Endothelial cell of umbilical vein (primary cell): Measurements from ENCODE around the gene UBE2E2. TPM values are rescaled to one million over a fixed set of nuclear protein-coding genes. Genes with fewer than 3 reads are reported as not detected.

Experiments used
- BruUV-seq: library from RNA; stranded (reverse); fragments of 400-500 nt; replicated peaks from 2 replicates; lab custom pipeline; 2021; lab: Mats Ljungman, UMichigan
- CTCF ChIA-PET: fragments of 300-600, 350-600 bp; sonication (Branson Sonifier 250); formaldehyde crosslinking; loops from one replicate; lab custom pipeline; 2021; ENCODE audit warnings: antibody characterized with exemption, inconsistent platforms; lab: Charles Lee
- POLR2A ChIA-PET: fragments of 300-600, 350-600 bp; sonication (Branson Sonifier 250); formaldehyde crosslinking; loops from one replicate; lab custom pipeline; 2021; ENCODE audit warnings: antibody characterized with exemption, inconsistent platforms; lab: Charles Lee
- DNase-seq: peaks from one replicate; pipeline ENCODE4 v3.0.0-alpha.2; 2011; ENCODE audit warnings: low read depth, low spot score
- FAIRE-seq: peaks from 2 replicates; lab custom pipeline; 2011; peaks lifted over from hg19 to GRCh38; lab: Jason Lieb, UNC
- H2AFZ ChIP-seq: 2 replicates; pipeline ENCODE4 v1.6.0; 2012; ENCODE audit warnings: low read depth, low read length, control low read depth, inconsistent platforms
- H3K27ac ChIP-seq: 2 replicates; pipeline ENCODE4 v1.5.1; 2011; ENCODE audit warnings: low read depth, mild to moderate bottlenecking, control low read depth, low read length, moderate library complexity; ENCODE audit not compliant: insufficient read depth
- H3K27me3 ChIP-seq, 2 experiments: 2 replicates each; pipeline versions ENCODE4 v1.6.0 to v1.6.1; 2011; ENCODE audit warnings: low read length in 2 of 2, mixed read lengths in 1 of 2; ENCODE audit not compliant: control insufficient read depth in 2 of 2, insufficient read depth in 2 of 2
- H3K36me3 ChIP-seq, 2 experiments: 2 replicates in 1 of 2; 3 replicates in 1 of 2; pipeline ENCODE4 v1.5.1; 2011; ENCODE audit warnings: low read length in 2 of 2, mild to moderate bottlenecking in 1 of 2, moderate library complexity in 1 of 2; ENCODE audit not compliant: control insufficient read depth in 2 of 2, insufficient read depth in 2 of 2; ENCODE audit errors: extremely low read depth in 1 of 2
- H3K4me1 ChIP-seq: 3 replicates; pipeline ENCODE4 v1.5.1; 2011; ENCODE audit warnings: mild to moderate bottlenecking, low read length; ENCODE audit not compliant: control insufficient read depth, insufficient read depth; ENCODE audit errors: extremely low read depth
- H3K4me2 ChIP-seq: 2 replicates; pipeline ENCODE4 v1.6.1; 2011; ENCODE audit warnings: low read length, control low read depth, mixed read lengths; ENCODE audit not compliant: insufficient read depth
- H3K4me3 ChIP-seq, 3 experiments: fragments of 200-600 bp in 1 of 3; sonication (generic), shearing (Covaris generic) in 1 of 3; replicated peaks in 1 of 3; 2 replicates each; pipeline ENCODE4 v1.5.1; 2011 to 2016; ENCODE audit warnings: control low read depth in 3 of 3, low read length in 3 of 3, mild to moderate bottlenecking in 2 of 3, inconsistent platforms in 1 of 3, low read depth in 1 of 3, moderate library complexity in 1 of 3; ENCODE audit not compliant: insufficient read depth in 1 of 3
- H3K79me2 ChIP-seq: 2 replicates; pipeline ENCODE4 v1.6.0; 2012; ENCODE audit warnings: low read length, inconsistent platforms; ENCODE audit not compliant: control insufficient read depth, insufficient read depth
- H3K9ac ChIP-seq: replicated peaks from 2 replicates; pipeline ENCODE3; 2011; ENCODE audit warnings: low read length, control low read depth; ENCODE audit not compliant: insufficient read depth; ENCODE audit errors: extremely low read depth
- H3K9me1 ChIP-seq: replicated peaks from 3 replicates; pipeline ENCODE4 v1.6.0; 2011; ENCODE audit warnings: mild to moderate bottlenecking, low read length; ENCODE audit not compliant: control insufficient read depth, insufficient read depth; ENCODE audit errors: extremely low read depth
- H3K9me3 ChIP-seq: replicated peaks from 2 replicates; pipeline ENCODE4 v1.5.1; 2012; ENCODE audit warnings: low read length, inconsistent platforms; ENCODE audit not compliant: control insufficient read depth, insufficient read depth
- H4K20me1 ChIP-seq: replicated peaks from 2 replicates; pipeline ENCODE3; 2011; ENCODE audit warnings: mild to moderate bottlenecking, low read length; ENCODE audit not compliant: control insufficient read depth, insufficient read depth; ENCODE audit errors: extremely low read depth
- EZH2 ChIP-seq: IDR thresholded peaks from 2 replicates; pipeline ENCODE4 v1.6.1; 2012; ENCODE audit warnings: borderline replicate concordance, low read depth, mild to moderate bottlenecking, moderate library complexity, low read length, inconsistent platforms; ENCODE audit not compliant: severe bottlenecking
- FOS ChIP-seq: IDR thresholded peaks from 2 replicates; pipeline ENCODE4 v1.6.1; 2011; ENCODE audit warnings: mild to moderate bottlenecking, low read length, moderate library complexity, borderline replicate concordance; ENCODE audit not compliant: insufficient read depth
- GATA2 ChIP-seq: IDR thresholded peaks from 2 replicates; pipeline ENCODE4 v1.7.0; 2011; ENCODE audit warnings: low read depth, mild to moderate bottlenecking, moderate library complexity, mixed read lengths, low read length; ENCODE audit not compliant: insufficient read length, insufficient read depth
- JUN ChIP-seq: IDR thresholded peaks from 2 replicates; pipeline ENCODE4 v1.6.1; 2011; ENCODE audit warnings: borderline replicate concordance, low read depth; ENCODE audit not compliant: insufficient read length, insufficient read depth
- MYC ChIP-seq: IDR thresholded peaks from one replicate; pipeline ENCODE4 v1.6.1; 2011; ENCODE audit warnings: mild to moderate bottlenecking, low read depth, low read length
- POLR2A ChIP-seq: IDR thresholded peaks from 2 replicates; pipeline ENCODE4 v1.6.1; 2012; ENCODE audit warnings: low read depth, mild to moderate bottlenecking, control low read depth, low read length
- POLR2AphosphoS5 ChIP-seq: IDR thresholded peaks from 2 replicates; pipeline ENCODE4 v1.6.1; 2012; ENCODE audit warnings: low read depth, mild to moderate bottlenecking, control low read depth, low read length, moderate library complexity; ENCODE audit not compliant: insufficient read depth
- dilution Hi-C: fragments of 300-500 bp; cut with MboI; formaldehyde crosslinking; loops from one replicate; pipeline ENCODE4 v1.15.0; 2019; ENCODE audit warnings: low sequenced_read_pairs; ENCODE audit not compliant: extremely low pct_ligation_motif_present
- intact Hi-C: fragments of 100-400 bp; cut with micrococcal nuclease; formaldehyde crosslinking; loops from one replicate; pipeline ENCODE4 v1.10.0; 2022
- polyA plus RNA-seq, 4 experiments: library from polyadenylated mRNA; depleted of rRNA in 3 of 4; stranded (reverse) in 3 of 4; unstranded in 1 of 4; fragments of >200 nt; gene quantifications; 2 replicates each; pipeline versions ENCODE4 v1.2.1 to v1.2.3, GENCODE V29; 2011 to 2012; ENCODE audit warnings: missing spikeins in 1 of 4
- total RNA-seq: library from RNA; stranded (reverse); gene quantifications from 2 replicates; pipeline ENCODE4 v1.2.3, GENCODE V29; 2021
- TF ChIP-seq, protein P1 (sequence below): IDR thresholded peaks from 2 replicates; pipeline ENCODE4 v1.6.1; 2011; ENCODE audit not compliant: insufficient read depth, insufficient read length
- TF ChIP-seq, protein P2 (sequence below), 2 donors: IDR thresholded peaks; 1 replicate in 1 of 2; 2 replicates in 1 of 2; pipeline ENCODE4 v1.5.1; 2011; ENCODE audit warnings: low read length in 2 of 2, mild to moderate bottlenecking in 2 of 2, moderate library complexity in 2 of 2, control low read depth in 1 of 2, inconsistent platforms in 1 of 2, low read depth in 1 of 2; ENCODE audit not compliant: insufficient read depth in 1 of 2; ENCODE audit errors: extremely low read depth in 1 of 2

The UBE2E2 gene
- total and polyA plus RNA-seq, 2 donors (not counting 3 experiments of a cell fraction or from before 2014, with no cell fraction given) = 37.0 to 45.4 TPM

DNA sequence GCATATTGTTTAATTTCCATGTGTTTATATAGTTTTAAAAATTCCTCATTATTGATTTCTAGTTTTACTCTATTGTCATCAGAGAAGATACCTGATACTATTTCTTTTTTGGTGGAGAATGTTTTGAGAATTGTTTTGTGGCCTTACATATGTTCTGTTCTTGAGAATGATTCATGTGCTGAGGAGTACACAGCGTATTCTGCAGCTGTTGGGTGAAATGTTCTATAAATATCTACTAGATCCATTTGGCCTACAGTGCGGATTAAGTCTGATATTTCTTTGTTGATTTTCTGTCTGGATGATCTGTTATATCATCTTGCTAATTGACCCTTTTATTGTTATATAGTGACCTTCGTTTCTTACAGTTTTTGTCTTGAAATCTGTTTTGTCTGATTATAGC lies 109.7 kb downstream of the UBE2E2 start:
- POLR2A ChIA-PET = no interaction called here

More for the DNA sequence above, 109.7 kb downstream of the UBE2E2 start:
- BruUV-seq = no TSS peak
- H3K36me3 ChIP-seq = no peaks in the 10 kb centered on the region
- H2AFZ ChIP-seq = no peak overlapping the region
- H3K9me1 ChIP-seq = no peaks in the 10 kb centered on the region
- CTCF ChIA-PET = interaction anchor here (0.7 to 1.5 kb wide), 2 partner anchors 9 to 488 kb away, joined by 3 read pairs; no protein-coding TSS in a partner anchor
- H3K79me2 ChIP-seq = peaks cover 1% of the 10 kb centered on the region
- dilution Hi-C loops (no loop called here), intact Hi-C loops (no loop called here)
- DNase-seq (no peak), FAIRE-seq (no peak)
- no peak overlapping the region for H3K4me2 ChIP-seq
- no peaks in the 10 kb centered on the region for H4K20me1 ChIP-seq
- H3K4me1 ChIP-seq = no peaks in the 10 kb centered on the region
- no peaks in the 10 kb centered on the region for H3K9me3 ChIP-seq
- no peaks in the 10 kb centered on the region for H3K27me3 ChIP-seq
- TF ChIP-seq GATA2 = no peak
- TF ChIP-seq FOS = no peak
- no peak for TF ChIP-seq EZH2
- TF ChIP-seq, protein P1, sequence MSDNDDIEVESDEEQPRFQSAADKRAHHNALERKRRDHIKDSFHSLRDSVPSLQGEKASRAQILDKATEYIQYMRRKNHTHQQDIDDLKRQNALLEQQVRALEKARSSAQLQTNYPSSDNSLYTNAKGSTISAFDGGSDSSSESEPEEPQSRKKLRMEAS = no peak
- TF ChIP-seq JUN = no peak
- TF ChIP-seq, protein P2, sequence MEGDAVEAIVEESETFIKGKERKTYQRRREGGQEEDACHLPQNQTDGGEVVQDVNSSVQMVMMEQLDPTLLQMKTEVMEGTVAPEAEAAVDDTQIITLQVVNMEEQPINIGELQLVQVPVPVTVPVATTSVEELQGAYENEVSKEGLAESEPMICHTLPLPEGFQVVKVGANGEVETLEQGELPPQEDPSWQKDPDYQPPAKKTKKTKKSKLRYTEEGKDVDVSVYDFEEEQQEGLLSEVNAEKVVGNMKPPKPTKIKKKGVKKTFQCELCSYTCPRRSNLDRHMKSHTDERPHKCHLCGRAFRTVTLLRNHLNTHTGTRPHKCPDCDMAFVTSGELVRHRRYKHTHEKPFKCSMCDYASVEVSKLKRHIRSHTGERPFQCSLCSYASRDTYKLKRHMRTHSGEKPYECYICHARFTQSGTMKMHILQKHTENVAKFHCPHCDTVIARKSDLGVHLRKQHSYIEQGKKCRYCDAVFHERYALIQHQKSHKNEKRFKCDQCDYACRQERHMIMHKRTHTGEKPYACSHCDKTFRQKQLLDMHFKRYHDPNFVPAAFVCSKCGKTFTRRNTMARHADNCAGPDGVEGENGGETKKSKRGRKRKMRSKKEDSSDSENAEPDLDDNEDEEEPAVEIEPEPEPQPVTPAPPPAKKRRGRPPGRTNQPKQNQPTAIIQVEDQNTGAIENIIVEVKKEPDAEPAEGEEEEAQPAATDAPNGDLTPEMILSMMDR (IDR thresholded peaks at IDR 0.05; ENCODE audit: extremely low read depth in 1 of 2, insufficient read depth in 1 of 2, low read depth in 1 of 2, low read length in 2 of 2) = no peak
- no peak for TF ChIP-seq POLR2AphosphoS5
- no peak for TF ChIP-seq MYC
- TF ChIP-seq POLR2A = no peak
- no peak overlapping the region for H3K4me3 ChIP-seq
- H3K27ac ChIP-seq = no peak overlapping the region
- no peak overlapping the region for H3K9ac ChIP-seq
